Measurements from ENCODE around the gene COTL1.
"Not testable (repeated sequence)": the region's sequence is repeated elsewhere in the genome, so short reads cannot be mapped to it uniquely, and the experiment has no call there.

COTL1 gene

DNA sequence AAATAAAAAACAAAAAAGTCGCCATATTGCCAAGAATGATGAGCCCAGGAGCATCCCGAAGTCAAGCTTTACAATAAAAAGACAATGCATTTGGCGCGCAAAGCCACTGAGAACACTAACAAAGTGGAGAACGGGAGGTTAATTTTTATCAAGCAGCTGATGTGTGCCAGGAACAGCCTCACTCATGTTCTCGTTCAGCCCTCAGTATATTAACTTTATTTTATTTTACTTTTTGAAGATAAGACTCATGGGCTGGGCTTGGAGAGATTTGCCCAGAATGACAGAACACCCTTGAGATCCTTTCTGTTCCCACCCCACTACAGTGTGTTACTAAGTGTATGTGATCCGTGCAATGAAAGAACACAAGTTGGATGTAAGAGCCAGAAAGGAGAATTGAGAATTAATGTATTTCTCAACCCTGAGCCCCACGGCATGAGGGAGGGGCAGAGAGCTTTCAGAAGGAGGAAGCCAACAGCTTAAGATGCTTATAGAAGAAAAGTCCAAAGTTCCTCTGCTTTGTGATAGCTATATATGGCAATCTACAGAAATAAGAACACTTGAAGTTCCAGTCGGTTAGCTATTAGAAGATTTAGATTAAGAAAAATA, 48.4 kb downstream of the COTL1 start:
- DNase-seq (no peak), ATAC-seq (no peak)
- H3K4me3 Mint-ChIP-seq = no peak overlapping the region
- H3K27ac Mint-ChIP-seq = peak overlapping the region; percentile 33
- H3K36me3 Mint-ChIP-seq (ENCODE audit: low read depth) = peaks cover 74% of the 10 kb centered on the region
- H3K27me3 Mint-ChIP-seq = no peaks in the 10 kb centered on the region
- H3K4me1 Mint-ChIP-seq = peaks cover 31% of the 10 kb centered on the region
- H3K9me3 Mint-ChIP-seq = peaks cover 12% of the 10 kb centered on the region

DNA sequence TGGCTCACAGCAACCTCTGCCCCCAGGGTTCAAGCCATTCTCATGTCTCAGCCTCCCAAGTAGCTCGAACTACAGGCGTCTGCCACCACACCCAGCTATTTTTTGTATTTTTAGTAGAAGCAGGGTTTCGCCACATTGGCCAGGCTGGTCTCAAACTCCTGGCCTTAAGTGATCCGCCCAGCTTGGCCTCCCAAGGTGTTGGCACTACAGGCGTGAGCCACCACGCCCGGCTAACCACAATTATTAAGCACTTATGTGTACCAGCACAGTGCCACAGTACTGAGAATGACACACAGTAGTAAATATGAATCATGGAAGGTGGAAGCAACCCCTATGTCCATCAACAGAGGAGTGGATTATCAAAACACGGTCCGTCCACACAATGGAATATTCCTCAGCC, 49.8 kb downstream of the COTL1 start:
- no peak for DNase-seq
- Mint-ChIP-seq H3K9me3 (peaks cover 12% of the 10 kb centered on the region), H3K27ac (peak overlapping the region; percentile 34), H3K27me3 (no peaks in the 10 kb centered on the region), H3K4me3 (no peak overlapping the region), H3K4me1 (peaks cover 32% of the 10 kb centered on the region), H3K36me3 (ENCODE audit: low read depth) (peaks cover 71% of the 10 kb centered on the region)
- peak; percentile 30 for ATAC-seq

DNA sequence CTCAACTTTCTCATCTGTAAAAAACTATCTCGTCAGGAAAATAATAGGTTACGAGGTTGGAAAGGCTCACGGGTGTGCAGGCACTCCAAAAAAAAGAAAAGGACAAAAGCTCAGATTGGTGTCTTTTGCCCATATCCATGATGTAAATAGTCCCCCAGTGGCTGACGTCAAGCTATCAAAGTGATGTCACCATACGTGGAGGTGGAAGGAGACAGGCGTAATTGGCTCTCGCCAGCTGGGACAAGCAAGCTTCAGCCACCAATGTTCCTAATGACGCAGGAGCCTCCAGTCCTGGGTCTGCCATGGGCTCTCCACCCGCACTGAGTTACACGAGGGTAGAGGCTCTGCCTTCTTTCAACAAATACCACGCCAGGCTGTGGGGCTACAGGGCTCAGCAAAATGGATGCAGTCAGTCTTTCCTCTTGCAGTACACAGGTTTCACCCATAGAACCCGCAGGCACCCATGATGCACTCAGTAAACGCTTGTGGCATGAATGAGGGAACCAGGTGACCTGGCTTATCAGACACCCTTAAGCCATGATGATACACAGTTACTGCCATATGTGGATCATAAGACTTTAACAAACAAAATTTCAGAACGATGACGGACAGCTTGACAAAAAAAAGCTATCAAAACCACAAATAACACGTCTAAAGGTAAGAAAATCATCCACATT, 50.5 kb downstream of the COTL1 start:
- H3K27me3 Mint-ChIP-seq = no peaks in the 10 kb centered on the region
- peak overlapping the region; percentile 49 for H3K27ac Mint-ChIP-seq
- DNase-seq = no peak
- ATAC-seq = peak; percentile 61
- no peak overlapping the region for H3K4me3 Mint-ChIP-seq
- H3K36me3 Mint-ChIP-seq (ENCODE audit: low read depth) = peaks cover 69% of the 10 kb centered on the region
- peaks cover 29% of the 10 kb centered on the region for H3K4me1 Mint-ChIP-seq
- peaks cover 12% of the 10 kb centered on the region for H3K9me3 Mint-ChIP-seq

DNA sequence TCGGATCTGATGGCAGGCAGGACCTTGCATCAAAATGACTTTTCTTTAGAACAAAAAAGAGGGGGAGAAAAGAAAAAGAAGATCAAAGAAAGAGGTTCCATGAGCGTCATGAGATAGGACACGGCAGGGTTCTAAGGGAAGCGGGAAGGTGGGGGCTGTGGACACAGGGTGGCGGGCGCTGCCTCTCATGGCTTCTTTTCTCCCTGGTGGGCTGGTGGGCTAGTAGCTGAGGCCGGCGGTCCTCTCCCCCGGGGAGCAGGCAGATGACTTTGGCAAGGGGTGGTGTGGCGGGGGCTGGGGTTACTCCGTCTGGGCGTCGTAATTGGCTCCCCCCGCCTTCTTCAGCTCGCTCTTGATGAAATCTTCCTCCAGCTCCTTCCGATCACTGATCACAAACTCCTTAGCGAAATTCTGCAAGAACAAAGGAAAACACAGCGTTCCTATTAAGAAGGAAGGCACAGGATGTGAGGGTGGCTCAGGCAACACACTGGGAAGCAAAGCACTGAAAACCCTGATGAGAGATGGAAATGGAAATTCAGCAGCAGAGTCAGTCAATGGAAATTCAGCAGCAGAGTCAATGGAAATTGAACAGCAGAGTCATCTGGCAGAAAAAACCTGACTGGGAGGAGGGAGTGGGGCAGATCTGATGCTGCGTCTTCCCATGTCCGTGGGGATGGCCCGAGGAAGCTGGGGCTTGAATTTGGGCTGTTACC, 51.2 kb downstream of the COTL1 start:
- peaks cover 63% of the 10 kb centered on the region for H3K36me3 Mint-ChIP-seq (ENCODE audit: low read depth)
- peak overlapping the region; percentile 49 for H3K27ac Mint-ChIP-seq
- peaks cover 12% of the 10 kb centered on the region for H3K9me3 Mint-ChIP-seq
- ATAC-seq = no peak
- DNase-seq = no peak
- H3K4me3 Mint-ChIP-seq = no peak overlapping the region
- peaks cover 24% of the 10 kb centered on the region for H3K4me1 Mint-ChIP-seq
- H3K27me3 Mint-ChIP-seq = no peaks in the 10 kb centered on the region

DNA sequence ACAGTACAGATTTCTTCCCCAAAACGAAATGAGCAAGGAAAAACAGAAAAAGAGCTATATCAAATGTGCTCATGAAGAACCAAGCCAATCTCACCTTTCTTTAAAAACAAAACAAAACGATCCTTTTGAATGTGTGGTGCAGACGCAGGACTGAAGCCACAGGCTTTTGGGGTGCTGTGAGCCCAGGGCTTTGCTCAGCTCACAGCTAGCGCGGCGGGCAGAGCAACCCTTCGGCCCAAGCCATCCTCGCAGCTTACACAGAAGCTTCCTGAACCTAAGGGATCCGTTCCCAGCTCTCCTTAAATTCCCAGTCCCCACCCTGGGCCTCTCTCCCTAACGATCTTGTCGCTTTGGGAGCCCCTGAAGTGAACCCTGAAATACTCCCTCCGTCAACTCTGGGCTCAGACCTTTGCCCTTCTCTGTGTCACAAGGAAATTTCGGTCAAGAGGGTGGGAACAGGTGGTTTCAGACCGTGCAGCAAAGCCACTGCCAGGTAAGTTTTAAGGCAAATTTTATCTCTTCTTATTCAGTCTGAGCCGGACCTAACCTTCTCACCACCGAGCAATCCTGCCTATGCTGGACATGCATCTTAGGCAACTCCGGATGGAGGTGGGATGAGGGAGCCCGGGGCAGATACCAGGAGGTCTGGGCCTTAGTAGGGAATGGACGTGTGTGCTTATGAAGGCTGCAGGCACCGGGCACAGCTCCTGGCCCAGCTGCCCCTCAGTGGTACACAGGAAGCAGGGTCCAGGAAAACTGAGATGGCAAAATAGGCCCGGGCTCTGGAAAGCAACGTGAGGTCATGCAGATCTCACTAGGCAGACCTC, 52.0 kb downstream of the COTL1 start:
- H3K4me3 Mint-ChIP-seq = no peak overlapping the region
- H3K27me3 Mint-ChIP-seq = no peaks in the 10 kb centered on the region
- no peak for ATAC-seq
- DNase-seq = no peak
- H3K27ac Mint-ChIP-seq = peak overlapping the region; percentile 7
- H3K9me3 Mint-ChIP-seq = peaks cover 8% of the 10 kb centered on the region
- H3K4me1 Mint-ChIP-seq = peaks cover 22% of the 10 kb centered on the region
- H3K36me3 Mint-ChIP-seq (ENCODE audit: low read depth) = peaks cover 55% of the 10 kb centered on the region

DNA sequence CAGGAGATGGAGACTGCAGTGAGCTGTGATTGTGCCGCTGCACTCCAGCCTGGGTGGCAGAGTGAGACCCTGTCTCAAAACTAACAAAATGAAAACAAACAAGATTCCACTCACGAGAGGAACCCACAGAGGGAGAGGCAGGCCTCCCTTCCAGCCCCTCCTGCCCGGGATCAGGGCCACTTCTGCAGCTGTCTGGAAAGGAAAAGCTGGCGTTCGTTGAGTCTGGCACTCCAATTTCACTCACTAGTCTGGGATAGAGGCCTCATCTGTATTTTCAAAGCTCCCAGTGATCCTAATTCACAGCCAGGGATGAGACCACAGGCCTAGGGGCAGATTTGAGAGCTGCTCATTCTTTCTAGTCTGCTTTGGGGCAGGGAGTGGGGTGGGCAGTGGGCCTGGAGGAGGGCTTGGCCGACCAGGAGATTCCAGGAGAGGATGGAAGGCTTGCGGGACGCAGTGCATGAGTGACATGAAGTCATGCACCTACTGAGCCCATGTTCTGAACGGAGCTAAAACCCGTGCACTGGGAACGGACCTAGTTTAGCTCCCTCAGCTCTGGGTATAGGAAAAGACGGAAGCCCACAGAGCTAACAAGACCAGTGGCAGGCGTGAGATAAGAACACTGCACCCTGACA, 54.0 kb downstream of the COTL1 start:
- no peak for DNase-seq
- no peak for ATAC-seq
- no peaks in the 10 kb centered on the region for H3K9me3 Mint-ChIP-seq
- H3K27me3 Mint-ChIP-seq = no peaks in the 10 kb centered on the region
- peaks cover 42% of the 10 kb centered on the region for H3K36me3 Mint-ChIP-seq (ENCODE audit: low read depth)
- H3K4me1 Mint-ChIP-seq = peaks cover 26% of the 10 kb centered on the region
- H3K4me3 Mint-ChIP-seq = no peak overlapping the region
- H3K27ac Mint-ChIP-seq = no peak overlapping the region

DNA sequence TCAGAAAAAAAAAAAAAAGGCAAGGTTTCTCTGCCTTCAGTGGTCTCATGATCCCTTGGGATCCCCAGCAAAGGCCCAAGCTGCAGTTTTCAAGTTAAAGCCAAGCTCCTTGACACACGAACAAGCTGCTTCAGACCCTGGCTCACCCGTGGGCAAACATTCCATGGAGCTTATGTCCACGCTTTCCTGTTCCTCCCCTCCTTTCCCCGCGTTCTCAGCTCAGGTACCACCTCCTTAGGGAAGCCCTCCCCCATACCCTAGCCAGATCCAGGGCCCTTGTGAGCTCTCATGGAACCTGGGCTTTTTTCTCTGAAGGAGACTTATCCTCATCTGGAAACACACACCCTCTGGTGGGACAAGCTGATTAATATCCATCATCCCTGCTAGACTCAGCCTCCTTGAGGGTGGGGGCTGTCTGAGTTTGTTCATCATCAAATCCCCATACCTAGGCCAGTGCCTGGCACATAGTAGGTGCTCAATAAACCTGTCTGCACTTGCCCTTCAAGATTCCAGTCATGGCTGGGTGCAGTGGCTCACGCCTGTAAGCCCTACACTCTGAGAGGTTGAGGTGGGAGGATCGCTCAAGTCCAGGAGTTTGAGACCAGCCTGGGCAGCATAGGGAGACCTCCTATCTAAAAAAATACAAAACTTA, 54.7 kb downstream of the COTL1 start:
- Mint-ChIP-seq H3K4me1 (peaks cover 20% of the 10 kb centered on the region), H3K27ac (peak overlapping the region; percentile 50), H3K36me3 (ENCODE audit: low read depth) (peaks cover 35% of the 10 kb centered on the region), H3K9me3 (no peaks in the 10 kb centered on the region), H3K4me3 (no peak overlapping the region), H3K27me3 (no peaks in the 10 kb centered on the region)
- DNase-seq (no peak), ATAC-seq (no peak)

DNA sequence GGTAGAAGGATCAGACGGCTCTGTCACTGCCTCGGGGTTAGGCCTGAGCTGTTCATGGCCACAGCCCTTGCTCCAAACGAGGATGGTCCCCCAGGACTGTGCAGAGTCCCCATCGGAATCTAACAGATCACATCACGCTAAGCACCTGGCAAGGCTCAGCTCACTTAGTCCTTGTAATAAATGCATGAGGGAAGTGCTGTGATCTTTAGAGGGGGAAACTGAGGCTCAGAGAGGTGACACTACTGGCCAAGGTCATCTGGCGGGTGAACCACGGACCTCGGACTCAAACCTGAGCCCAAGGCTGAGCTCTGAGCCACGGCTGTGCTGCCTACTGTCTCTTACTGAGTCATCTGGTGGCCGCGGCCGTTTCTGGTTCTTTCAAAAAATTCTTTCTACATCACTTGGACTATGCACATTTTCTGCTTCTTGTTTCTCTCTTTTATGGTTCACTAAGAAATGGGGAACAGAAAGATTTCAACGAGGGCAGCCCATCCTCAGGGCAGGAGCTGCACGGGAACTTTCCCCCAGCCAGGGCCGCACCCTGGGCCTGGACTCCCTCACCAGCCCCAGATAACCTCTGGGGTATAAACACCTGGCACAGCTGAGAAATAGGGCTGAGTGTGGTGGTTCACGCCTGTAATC, 55.6 kb downstream of the COTL1 start:
- Mint-ChIP-seq H3K4me1 (peaks cover 14% of the 10 kb centered on the region), H3K4me3 (no peak overlapping the region), H3K27ac (no peak overlapping the region)

DNA sequence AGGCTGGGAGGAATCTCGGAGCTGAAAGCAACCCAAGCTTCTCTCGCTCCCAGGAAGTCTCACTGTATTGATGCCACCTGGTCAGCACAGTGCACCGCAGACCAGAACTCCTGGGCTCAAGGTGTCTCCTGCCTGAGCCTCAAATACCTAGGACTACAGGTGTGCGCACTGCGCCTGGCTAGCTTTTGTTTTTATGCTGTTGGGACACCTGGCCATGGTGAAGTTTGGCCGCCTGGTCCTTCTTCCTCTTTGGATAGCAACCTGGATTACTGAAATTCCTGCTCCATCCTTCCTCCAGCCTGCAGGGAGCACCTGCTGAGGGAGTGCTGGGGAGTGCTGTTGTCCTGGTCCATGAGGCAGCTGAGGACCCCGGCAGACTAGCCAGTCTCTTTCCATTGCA, 56.6 kb downstream of the COTL1 start:
- no peak for DNase-seq
- Mint-ChIP-seq H3K9me3 (no peaks in the 10 kb centered on the region), H3K4me3 (no peak overlapping the region), H3K36me3 (ENCODE audit: low read depth) (peaks cover 21% of the 10 kb centered on the region), H3K27ac (no peak overlapping the region), H3K4me1 (peaks cover 10% of the 10 kb centered on the region), H3K27me3 (no peaks in the 10 kb centered on the region)
- ATAC-seq = no peak

More for the DNA sequence above, 55.6 kb downstream of the COTL1 start:
- DNase-seq (no peak), ATAC-seq (peak; percentile 9)
- Mint-ChIP-seq H3K9me3 (no peaks in the 10 kb centered on the region), H3K36me3 (ENCODE audit: low read depth) (peaks cover 29% of the 10 kb centered on the region), H3K27me3 (no peaks in the 10 kb centered on the region)

DNA sequence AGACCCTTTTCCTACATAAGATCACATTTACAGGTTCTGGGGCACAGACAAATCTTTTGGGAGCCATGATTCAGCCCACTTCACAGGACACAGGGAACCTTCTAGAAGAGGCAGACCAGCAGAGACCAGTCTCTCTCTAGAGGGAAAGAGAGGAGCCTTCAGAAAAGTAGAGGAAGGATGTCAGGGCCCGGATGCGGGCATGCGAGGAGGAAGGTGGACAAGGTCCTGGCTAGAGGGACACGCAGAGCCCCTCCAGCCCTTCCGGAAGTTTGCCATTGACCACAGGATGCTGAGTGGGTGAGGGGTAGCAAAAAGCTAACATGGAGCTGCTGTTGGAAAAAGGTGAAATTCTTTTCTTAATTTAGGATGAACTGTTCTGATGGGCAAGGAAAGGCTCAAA, 57.6 kb downstream of the COTL1 start:
- DNase-seq (no peak), ATAC-seq (no peak)
- Mint-ChIP-seq H3K4me1 (peaks cover 16% of the 10 kb centered on the region), H3K36me3 (ENCODE audit: low read depth) (peaks cover 12% of the 10 kb centered on the region), H3K4me3 (no peak overlapping the region), H3K9me3 (no peaks in the 10 kb centered on the region), H3K27ac (peak overlapping the region; percentile 74), H3K27me3 (no peaks in the 10 kb centered on the region)

DNA sequence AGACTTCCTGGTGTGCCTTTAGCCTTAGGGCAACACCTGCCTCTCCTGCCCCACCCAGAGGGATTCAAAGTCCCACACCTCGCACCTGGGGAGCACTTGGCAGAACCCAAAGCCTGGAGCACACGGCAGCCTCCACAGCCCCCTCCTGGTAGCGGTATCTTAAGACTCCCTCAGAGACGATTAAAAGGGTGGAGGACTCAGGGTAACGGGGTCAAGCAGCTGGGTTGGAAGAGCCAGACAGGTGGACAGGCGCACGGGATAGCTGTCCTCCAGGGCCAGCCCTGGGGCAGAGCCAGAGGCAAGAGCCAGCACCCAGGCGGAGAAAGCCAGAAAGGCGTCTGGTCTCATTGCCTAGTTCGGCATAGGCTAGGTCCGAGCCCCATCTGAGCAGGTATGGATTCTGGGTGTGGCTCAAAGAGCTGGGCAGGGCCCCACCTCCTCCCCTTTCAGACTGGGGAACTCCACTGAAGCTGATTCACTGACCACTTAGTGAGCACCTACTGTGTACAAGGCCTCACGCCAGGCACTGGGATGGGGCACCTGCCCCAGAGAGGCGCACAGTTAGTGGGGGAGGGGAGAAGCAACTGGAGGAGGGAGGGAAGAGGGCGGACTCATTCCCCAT, 58.5 kb downstream of the COTL1 start:
- Mint-ChIP-seq H3K9me3 (no peaks in the 10 kb centered on the region), H3K4me1 (peaks cover 25% of the 10 kb centered on the region), H3K27ac (no peak overlapping the region), H3K27me3 (no peaks in the 10 kb centered on the region), H3K36me3 (ENCODE audit: low read depth) (peaks cover 8% of the 10 kb centered on the region), H3K4me3 (no peak overlapping the region)
- no peak for DNase-seq
- no peak for ATAC-seq

DNA sequence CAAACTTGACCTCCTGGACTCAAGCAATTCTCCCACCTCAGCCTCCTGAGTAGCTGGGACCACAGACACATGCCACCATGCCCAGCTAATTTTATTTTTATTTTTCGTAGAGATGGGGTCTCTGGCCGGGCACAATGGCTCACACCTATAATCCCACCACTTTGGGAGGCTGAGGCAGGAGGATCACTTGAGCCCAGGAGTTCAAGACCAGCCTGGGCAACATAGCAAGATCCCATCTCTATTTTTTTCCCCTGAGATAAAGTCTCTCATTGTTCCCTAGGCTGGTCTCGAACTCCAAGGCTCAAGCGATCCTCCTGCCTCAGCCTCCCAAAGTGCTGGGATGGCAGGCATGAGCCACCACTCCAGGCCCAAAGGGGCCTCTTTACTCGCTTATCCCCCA, 59.0 kb downstream of the COTL1 start:
- peaks cover 30% of the 10 kb centered on the region for H3K4me1 Mint-ChIP-seq
- not testable (repeated sequence) for H3K4me3 Mint-ChIP-seq; ATAC-seq; H3K27ac Mint-ChIP-seq; H3K9me3 Mint-ChIP-seq; DNase-seq; H3K27me3 Mint-ChIP-seq; H3K36me3 Mint-ChIP-seq (ENCODE audit: low read depth)

DNA sequence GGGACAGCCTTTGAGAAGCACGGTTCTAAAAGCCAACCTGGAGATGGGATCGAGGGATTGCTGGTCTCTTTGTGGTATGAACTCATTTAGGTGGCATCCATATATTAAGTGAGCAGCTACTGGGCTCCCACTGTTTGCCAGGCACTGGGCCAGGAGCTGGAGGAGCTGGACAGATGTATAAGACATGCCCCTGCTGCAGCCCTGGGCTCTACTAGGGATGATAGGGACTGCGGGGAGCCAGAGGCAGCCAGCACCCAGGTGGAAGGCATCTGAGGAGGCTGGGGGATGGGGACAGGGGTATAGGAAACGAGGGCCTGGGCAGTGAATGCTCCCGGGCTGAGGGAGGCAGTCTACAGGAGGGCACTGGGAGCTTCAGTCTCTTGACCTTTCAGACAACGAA, 60.4 kb downstream of the COTL1 start:
- peaks cover 3% of the 10 kb centered on the region for H3K36me3 Mint-ChIP-seq (ENCODE audit: low read depth)
- no peaks in the 10 kb centered on the region for H3K9me3 Mint-ChIP-seq
- no peaks in the 10 kb centered on the region for H3K27me3 Mint-ChIP-seq
- no peak for DNase-seq
- ATAC-seq = no peak
- no peak overlapping the region for H3K27ac Mint-ChIP-seq
- H3K4me3 Mint-ChIP-seq = no peak overlapping the region
- peaks cover 37% of the 10 kb centered on the region for H3K4me1 Mint-ChIP-seq

All from activated naive CD8-positive, alpha-beta T cell treated with anti-CD3 and anti-CD28 coated beads, Interleukin-2, amount 50 U/mL, for 24 hours (primary cell).